Activated T-cell treated with anti-CD3 and anti-CD28 coated beads, Interleukin-2, amount 50 U/mL, for 4 hours (primary cell): Measurements from ENCODE around the gene CSHL1. TPM values are rescaled to one million over a fixed set of nuclear protein-coding genes. Genes with fewer than 3 reads are reported as not detected.

Source experiments
- ATAC-seq, 2 donors: fragments of 200-7000 bp; cut with Tn5 transposase; one replicate each; pipeline ENCODE4 v1.10.0; 2021
- DNase-seq: peaks from one replicate; pipeline ENCODE4 v3.0.0-alpha.2; 2020
- H3K27me3 Mint-ChIP-seq: one replicate; pipeline ENCODE4 v1.8.0; 2021; ENCODE audit warnings: low read depth, mixed read lengths
- H3K36me3 Mint-ChIP-seq: one replicate; pipeline ENCODE4 v1.8.0; 2022; ENCODE audit warnings: mixed read lengths; ENCODE audit not compliant: insufficient read depth
- H3K4me1 Mint-ChIP-seq: one replicate; pipeline ENCODE4 v1.8.0; 2021; ENCODE audit warnings: low read depth, mixed read lengths
- H3K4me3 Mint-ChIP-seq: one replicate; pipeline ENCODE4 v1.8.0; 2021; ENCODE audit warnings: mild to moderate bottlenecking, moderate library complexity, mixed read lengths
- H3K9me3 Mint-ChIP-seq: one replicate; pipeline ENCODE4 v1.8.0; 2021; ENCODE audit warnings: mixed read lengths
- total RNA-seq, 3 donors: library from RNA; stranded (reverse); gene quantifications; one replicate each; pipeline ENCODE4 v1.2.1, GENCODE V29; 2021

CSHL1 gene
- total RNA-seq, 3 donors from 2014 or later, result not detected

GRCh38 chr17:63945784-63946439, 34.9 kb upstream of the CSHL1 start:
- ATAC-seq (no peak), DNase-seq (no peak)
- Mint-ChIP-seq H3K4me3 (no peak overlapping the region), H3K27me3 (no peaks in the 10 kb centered on the region), H3K9me3 (no peaks in the 10 kb centered on the region), H3K36me3 (no peaks in the 10 kb centered on the region), H3K4me1 (peaks cover 13% of the 10 kb centered on the region)

GRCh38 chr17:63944736-63945499, 33.9 kb upstream of the CSHL1 start:
- no peak for ATAC-seq

GRCh38 chr17:63943745-63944144, 32.7 kb upstream of the CSHL1 start:
- H3K9me3 Mint-ChIP-seq, result no peaks in the 10 kb centered on the region
- H3K4me3 Mint-ChIP-seq, result no peak overlapping the region
- H3K36me3 Mint-ChIP-seq, result no peaks in the 10 kb centered on the region
- ATAC-seq, result no peak
- DNase-seq, result no peak
- H3K27me3 Mint-ChIP-seq, result no peaks in the 10 kb centered on the region
- H3K4me1 Mint-ChIP-seq, result peaks cover 16% of the 10 kb centered on the region

More at GRCh38 chr17:63944736-63945499, 33.9 kb upstream of the CSHL1 start:
- no peak for DNase-seq
- no peaks in the 10 kb centered on the region for H3K36me3 Mint-ChIP-seq
- peaks cover 13% of the 10 kb centered on the region for H3K4me1 Mint-ChIP-seq
- H3K4me3 Mint-ChIP-seq, result no peak overlapping the region
- no peaks in the 10 kb centered on the region for H3K9me3 Mint-ChIP-seq
- H3K27me3 Mint-ChIP-seq, result no peaks in the 10 kb centered on the region

DNA sequence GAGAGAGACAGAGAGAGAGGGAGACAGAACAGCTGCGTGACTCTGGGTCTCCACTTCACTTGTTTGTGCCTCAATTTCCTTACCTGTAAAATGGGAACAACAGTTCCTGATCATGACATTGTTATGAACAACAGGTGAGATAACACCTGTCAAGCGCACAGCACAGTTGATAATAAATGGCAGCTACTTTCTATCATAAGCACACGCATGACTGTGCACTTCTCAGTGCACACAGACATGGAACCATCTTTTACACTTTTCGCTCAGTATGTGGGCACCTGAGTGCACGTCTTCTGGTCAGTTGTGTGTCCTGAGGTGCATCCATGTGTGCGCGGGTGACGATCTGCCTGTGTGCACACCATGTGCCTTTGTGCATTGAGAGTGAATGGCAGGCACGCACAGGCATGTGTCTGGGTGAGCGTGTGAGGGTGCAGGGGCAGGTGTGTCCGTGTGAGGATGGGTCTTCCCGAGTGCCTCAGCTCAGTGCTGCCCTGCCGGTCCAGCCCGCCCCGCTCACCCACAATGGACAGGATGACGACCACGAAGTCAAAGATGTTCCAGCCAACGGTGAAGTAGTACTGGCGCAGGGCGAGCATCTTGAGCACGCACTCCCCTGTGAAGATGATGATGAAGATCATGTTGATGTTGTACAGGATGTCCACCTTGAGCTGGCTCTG, 31.4 kb upstream of the CSHL1 start:
- ATAC-seq, result no peak
- Mint-ChIP-seq H3K27me3 (no peaks in the 10 kb centered on the region), H3K36me3 (no peaks in the 10 kb centered on the region), H3K4me1 (peaks cover 19% of the 10 kb centered on the region), H3K9me3 (no peaks in the 10 kb centered on the region), H3K4me3 (no peak overlapping the region)
- DNase-seq, result no peak

DNA sequence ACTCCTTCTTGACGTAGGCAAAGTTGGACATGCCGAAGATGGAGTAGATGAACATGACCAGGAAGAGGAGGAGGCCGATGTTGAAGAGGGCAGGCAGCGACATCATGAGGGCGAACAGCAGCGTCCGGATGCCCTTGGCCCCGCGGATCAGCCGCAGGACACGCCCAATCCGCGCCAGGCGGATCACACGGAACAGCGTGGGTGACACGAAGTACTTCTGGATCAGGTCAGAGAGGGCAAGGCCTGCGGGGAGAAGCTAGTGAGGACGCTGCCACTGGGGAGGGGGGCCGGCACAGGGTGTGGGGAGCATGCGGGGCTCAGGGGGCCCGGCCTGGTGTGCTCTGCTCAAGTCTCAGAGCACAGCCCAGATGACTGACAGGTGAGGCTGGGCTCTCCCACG, 30.7 kb upstream of the CSHL1 start:
- H3K4me3 Mint-ChIP-seq, result no peak overlapping the region
- H3K27me3 Mint-ChIP-seq, result no peaks in the 10 kb centered on the region
- peaks cover 18% of the 10 kb centered on the region for H3K4me1 Mint-ChIP-seq
- ATAC-seq, result no peak
- no peaks in the 10 kb centered on the region for H3K9me3 Mint-ChIP-seq
- no peak for DNase-seq
- no peaks in the 10 kb centered on the region for H3K36me3 Mint-ChIP-seq

DNA sequence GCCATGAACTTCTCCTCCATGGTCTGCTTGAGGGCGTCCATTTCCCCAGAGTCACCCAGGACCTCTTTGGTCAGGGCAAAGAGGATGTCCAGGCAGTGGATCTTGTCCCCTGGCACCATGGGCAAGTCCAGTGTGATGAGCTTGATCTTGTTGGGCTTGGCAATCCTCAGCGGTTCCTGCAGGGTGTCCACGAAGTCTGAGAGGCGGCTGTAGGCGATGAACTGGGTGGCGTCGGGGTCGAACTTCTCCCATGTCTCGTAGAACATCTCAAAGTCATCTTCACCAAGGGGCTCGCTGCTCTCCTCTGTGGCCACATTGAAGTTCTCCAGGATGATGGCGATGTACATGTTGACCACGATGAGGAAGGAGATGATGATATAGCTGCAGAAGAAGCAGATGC, 30.1 kb upstream of the CSHL1 start:
- ATAC-seq (no peak), DNase-seq (no peak)
- H3K27me3 Mint-ChIP-seq, result no peaks in the 10 kb centered on the region
- H3K4me1 Mint-ChIP-seq, result peaks cover 13% of the 10 kb centered on the region
- H3K4me3 Mint-ChIP-seq, result no peak overlapping the region
- no peaks in the 10 kb centered on the region for H3K9me3 Mint-ChIP-seq
- no peaks in the 10 kb centered on the region for H3K36me3 Mint-ChIP-seq

DNA sequence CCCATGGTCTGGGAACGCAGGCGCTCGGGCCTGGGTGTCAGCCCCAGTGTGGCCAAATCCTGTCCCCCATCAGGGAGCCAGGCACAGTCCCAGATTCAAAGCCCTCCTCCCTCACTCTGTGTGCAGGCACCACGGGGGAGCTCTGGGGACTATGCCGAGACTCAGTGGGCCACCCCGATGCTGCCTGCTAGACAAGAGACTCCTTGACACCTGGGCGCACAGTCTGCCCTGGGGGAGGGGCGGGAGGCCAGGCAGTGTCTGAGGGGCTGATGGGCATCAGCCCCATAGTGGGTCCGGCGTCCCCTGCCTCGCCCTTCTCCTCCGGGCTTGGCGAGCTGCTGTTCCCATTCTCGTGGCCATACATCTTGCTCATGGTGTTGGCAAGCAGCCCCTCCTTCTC, 29.5 kb upstream of the CSHL1 start:
- ATAC-seq (no peak), DNase-seq (no peak)
- no peaks in the 10 kb centered on the region for H3K9me3 Mint-ChIP-seq
- H3K27me3 Mint-ChIP-seq, result no peaks in the 10 kb centered on the region
- H3K4me1 Mint-ChIP-seq, result peaks cover 11% of the 10 kb centered on the region
- H3K4me3 Mint-ChIP-seq, result no peak overlapping the region
- H3K36me3 Mint-ChIP-seq, result no peaks in the 10 kb centered on the region

GRCh38 chr17:63939884-63940283, 28.8 kb upstream of the CSHL1 start:
- no peak for ATAC-seq
- no peaks in the 10 kb centered on the region for H3K36me3 Mint-ChIP-seq
- H3K4me3 Mint-ChIP-seq, result no peak overlapping the region
- no peaks in the 10 kb centered on the region for H3K9me3 Mint-ChIP-seq
- H3K27me3 Mint-ChIP-seq, result no peaks in the 10 kb centered on the region
- H3K4me1 Mint-ChIP-seq, result peaks cover 7% of the 10 kb centered on the region
- no peak for DNase-seq

- Mint-ChIP-seq H3K4me3 (no peak overlapping the region), H3K4me1 (peaks cover 7% of the 10 kb centered on the region), H3K36me3 (no peaks in the 10 kb centered on the region), H3K27me3 (no peaks in the 10 kb centered on the region), H3K9me3 (no peaks in the 10 kb centered on the region)
- ATAC-seq (no peak), DNase-seq (no peak)
Observed at GRCh38 chr17:63939401-63939800, 28.3 kb upstream of the CSHL1 start.

- DNase-seq, result no peak
- Mint-ChIP-seq H3K27me3 (no peaks in the 10 kb centered on the region), H3K36me3 (no peaks in the 10 kb centered on the region), H3K9me3 (no peaks in the 10 kb centered on the region), H3K4me3 (no peak overlapping the region), H3K4me1 (peaks cover 9% of the 10 kb centered on the region)
- ATAC-seq, result no peak
Observed at GRCh38 chr17:63937920-63938319, 26.9 kb upstream of the CSHL1 start.

DNA sequence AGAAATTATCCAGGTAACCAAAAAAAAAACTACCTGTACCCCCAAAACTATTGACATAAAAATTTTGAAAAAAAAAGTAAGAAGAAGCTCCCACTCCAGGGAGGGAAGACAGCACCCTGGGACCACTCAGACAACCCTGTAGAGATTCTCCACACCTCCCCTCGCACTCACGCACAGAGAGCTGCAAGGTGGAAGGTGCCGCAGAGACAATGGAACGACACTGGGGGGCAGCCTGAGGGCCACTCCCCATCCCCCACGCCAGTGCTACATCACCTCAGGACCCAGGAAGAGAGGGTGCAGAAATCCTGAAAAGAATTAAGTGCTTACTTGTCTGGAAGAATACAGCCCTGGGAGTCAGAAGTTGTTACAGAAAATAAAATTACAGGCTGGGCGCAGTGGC, 26.3 kb upstream of the CSHL1 start:
- peaks cover 15% of the 10 kb centered on the region for H3K4me1 Mint-ChIP-seq
- H3K9me3 Mint-ChIP-seq, result no peaks in the 10 kb centered on the region
- ATAC-seq, result no peak
- no peaks in the 10 kb centered on the region for H3K27me3 Mint-ChIP-seq
- no peak for DNase-seq
- H3K4me3 Mint-ChIP-seq, result no peak overlapping the region
- no peaks in the 10 kb centered on the region for H3K36me3 Mint-ChIP-seq

- peaks cover 32% of the 10 kb centered on the region for H3K4me1 Mint-ChIP-seq
Observed at GRCh38 chr17:63934183-63935112, 23.4 kb upstream of the CSHL1 start.

DNA sequence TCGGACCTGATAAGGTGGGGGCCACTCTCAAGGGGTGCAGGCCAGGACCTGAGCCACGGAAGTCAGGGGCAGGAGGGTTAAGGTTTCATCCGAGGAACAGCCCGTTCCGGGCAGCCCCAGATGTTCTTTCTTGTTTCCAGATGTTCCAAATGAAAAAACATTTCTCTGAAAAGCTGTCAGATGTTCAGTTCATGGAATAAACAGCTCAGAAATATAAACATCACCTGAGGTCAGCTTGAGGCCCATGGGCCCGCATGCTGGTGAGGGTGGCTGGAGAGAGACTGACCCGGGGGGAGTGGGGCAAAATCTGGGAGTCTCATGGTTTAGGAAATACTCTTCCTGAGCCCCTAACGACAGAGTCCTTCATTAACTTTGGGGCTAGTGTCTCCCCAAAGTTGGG, 22.5 kb upstream of the CSHL1 start:
- DNase-seq (no peak), ATAC-seq (no peak)
- peaks cover 29% of the 10 kb centered on the region for H3K4me1 Mint-ChIP-seq
- H3K4me3 Mint-ChIP-seq, result no peak overlapping the region
- no peaks in the 10 kb centered on the region for H3K27me3 Mint-ChIP-seq
- no peaks in the 10 kb centered on the region for H3K36me3 Mint-ChIP-seq
- H3K9me3 Mint-ChIP-seq, result no peaks in the 10 kb centered on the region

More at GRCh38 chr17:63934183-63935112, 23.4 kb upstream of the CSHL1 start:
- ATAC-seq (no peak), DNase-seq (no peak)
- H3K9me3 Mint-ChIP-seq, result no peaks in the 10 kb centered on the region
- no peaks in the 10 kb centered on the region for H3K27me3 Mint-ChIP-seq
- no peak overlapping the region for H3K4me3 Mint-ChIP-seq
- no peaks in the 10 kb centered on the region for H3K36me3 Mint-ChIP-seq

DNA sequence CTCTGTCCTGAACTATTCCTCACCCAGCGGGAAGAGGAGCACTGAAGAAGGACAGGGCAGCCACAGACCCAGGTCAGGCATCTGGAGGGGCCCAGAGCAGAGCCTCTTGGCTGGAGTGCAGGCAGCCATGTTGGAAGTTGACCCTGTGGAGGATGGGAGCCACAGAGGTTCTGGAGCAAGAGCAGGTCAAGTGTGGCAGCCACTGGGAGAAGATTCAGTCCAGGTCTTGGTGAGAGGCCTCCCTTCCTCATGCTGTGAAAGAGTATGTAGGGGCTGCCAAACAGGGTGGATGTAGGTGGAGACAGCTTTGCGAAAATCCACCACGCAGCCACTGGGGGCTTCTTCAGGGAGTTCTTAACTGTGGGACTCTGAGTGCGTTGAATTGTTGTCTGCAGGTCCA, 21.7 kb upstream of the CSHL1 start:
- no peak for DNase-seq
- peaks cover 27% of the 10 kb centered on the region for H3K4me1 Mint-ChIP-seq
- H3K27me3 Mint-ChIP-seq, result no peaks in the 10 kb centered on the region
- no peak for ATAC-seq
- H3K9me3 Mint-ChIP-seq, result no peaks in the 10 kb centered on the region
- H3K36me3 Mint-ChIP-seq, result no peaks in the 10 kb centered on the region
- H3K4me3 Mint-ChIP-seq, result peak overlapping the region; percentile 88
